GM19372 (cell line): ENCODE data around the gene NTM.
"Not testable (repeated sequence)": the region's sequence is repeated elsewhere in the genome, so short reads cannot be mapped to it uniquely, and the experiment has no call there.

Experiments used
- ATAC-seq: cut with Tn5 transposase; IDR thresholded peaks from one replicate; pipeline ENCODE4 v1.9.1; 2021; ENCODE audit warnings: mild to moderate bottlenecking, low read depth, moderate library complexity; ENCODE audit not compliant: unreplicated experiment

Gene NTM

GRCh38 chr11:131488238-131488637 lies 117.8 kb downstream of the NTM start:
- ATAC-seq = no peak

GRCh38 chr11:131491503-131491902 lies 121.1 kb downstream of the NTM start:
- no peak for ATAC-seq

- ATAC-seq = no peak
These were observed 125.0 kb downstream of the NTM start for GRCh38 chr11:131495423-131495822.

GRCh38 chr11:131497686-131498085 lies 127.3 kb downstream of the NTM start:
- not testable (repeated sequence) for ATAC-seq

- ATAC-seq = no peak
These were observed 128.3 kb downstream of the NTM start for GRCh38 chr11:131498631-131499160.

GRCh38 chr11:131499199-131499598 lies 128.8 kb downstream of the NTM start:
- no peak for ATAC-seq

GRCh38 chr11:131503017-131503416 lies 132.6 kb downstream of the NTM start:
- no peak for ATAC-seq

GRCh38 chr11:131504199-131504949 lies 134.0 kb downstream of the NTM start:
- no peak for ATAC-seq

GRCh38 chr11:131506348-131506747 lies 135.9 kb downstream of the NTM start:
- no peak for ATAC-seq

- no peak for ATAC-seq
These were observed 140.2 kb downstream of the NTM start for GRCh38 chr11:131510662-131511061.

- no peak for ATAC-seq
These were observed 141.4 kb downstream of the NTM start for GRCh38 chr11:131511794-131512193.

- ATAC-seq = no peak
These were observed 141.8 kb downstream of the NTM start for GRCh38 chr11:131512228-131512627.

GRCh38 chr11:131514062-131514461 lies 143.6 kb downstream of the NTM start:
- ATAC-seq = no peak

GRCh38 chr11:131518305-131518838 lies 148.0 kb downstream of the NTM start:
- no peak for ATAC-seq

- ATAC-seq = no peak
These were observed 152.4 kb downstream of the NTM start for GRCh38 chr11:131522851-131523250.

GRCh38 chr11:131530407-131530806 lies 160.0 kb downstream of the NTM start:
- no peak for ATAC-seq

- ATAC-seq = no peak
These were observed 162.7 kb downstream of the NTM start for GRCh38 chr11:131533149-131533548.

- ATAC-seq = no peak
These were observed 163.6 kb downstream of the NTM start for GRCh38 chr11:131533998-131534397.

GRCh38 chr11:131534611-131535010 lies 164.2 kb downstream of the NTM start:
- ATAC-seq = no peak

- no peak for ATAC-seq
These were observed 165.7 kb downstream of the NTM start for GRCh38 chr11:131536159-131536558.

- ATAC-seq = no peak
These were observed 166.8 kb downstream of the NTM start for GRCh38 chr11:131537196-131537595.

GRCh38 chr11:131537748-131538147 lies 167.3 kb downstream of the NTM start:
- ATAC-seq = no peak
